HCEC 1CT (cell line): ENCODE measurements around the gene GLT6D1.

Source experiments
- DNase-seq: peaks from one replicate; pipeline ENCODE4 v3.0.0-alpha.2; 2017

The GLT6D1 gene

DNA sequence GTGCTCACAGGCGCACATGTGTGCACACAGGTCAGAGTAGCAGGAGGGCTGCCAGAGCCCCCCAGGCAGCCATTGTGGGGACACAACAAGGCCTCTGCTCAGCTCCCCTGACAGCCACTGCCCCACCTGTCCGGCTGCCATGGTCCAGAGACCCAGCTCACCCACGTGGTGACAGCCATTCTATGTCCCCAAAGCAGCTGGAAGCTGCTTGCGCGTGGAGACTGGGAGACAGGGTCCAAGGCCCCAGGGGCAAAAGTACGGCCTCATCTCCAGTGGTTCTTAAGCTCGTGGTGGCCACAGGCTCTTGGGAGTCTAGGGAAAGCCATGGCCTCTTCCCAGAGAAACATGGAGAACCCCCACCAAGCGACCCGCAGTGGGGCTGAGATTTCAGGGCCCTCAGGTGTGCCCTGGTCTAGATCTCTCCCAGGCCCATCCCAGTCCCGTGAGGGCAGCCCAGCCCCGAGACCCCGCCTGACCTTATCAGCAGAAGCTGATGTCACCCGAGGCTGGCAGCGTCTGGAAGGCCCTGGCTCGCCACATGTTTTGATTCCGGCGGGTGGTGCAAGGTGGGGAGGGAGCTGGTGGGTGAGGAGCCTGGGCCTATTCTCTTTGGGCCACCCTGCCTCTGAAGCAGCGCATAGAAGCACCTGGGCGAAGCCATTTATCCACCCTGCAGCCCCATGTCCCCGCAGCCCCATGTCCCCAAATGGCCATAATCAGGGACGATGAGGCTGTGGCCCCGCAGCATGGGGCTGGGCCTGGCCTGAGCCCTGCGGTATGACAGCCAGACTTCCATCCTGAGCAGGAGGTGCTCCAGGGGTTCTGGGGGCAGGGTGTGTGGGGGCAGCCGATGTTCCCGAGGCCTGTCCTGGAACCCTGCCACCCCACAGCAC, 31.7 kb downstream of the GLT6D1 start:
- DNase-seq = no peak

DNA sequence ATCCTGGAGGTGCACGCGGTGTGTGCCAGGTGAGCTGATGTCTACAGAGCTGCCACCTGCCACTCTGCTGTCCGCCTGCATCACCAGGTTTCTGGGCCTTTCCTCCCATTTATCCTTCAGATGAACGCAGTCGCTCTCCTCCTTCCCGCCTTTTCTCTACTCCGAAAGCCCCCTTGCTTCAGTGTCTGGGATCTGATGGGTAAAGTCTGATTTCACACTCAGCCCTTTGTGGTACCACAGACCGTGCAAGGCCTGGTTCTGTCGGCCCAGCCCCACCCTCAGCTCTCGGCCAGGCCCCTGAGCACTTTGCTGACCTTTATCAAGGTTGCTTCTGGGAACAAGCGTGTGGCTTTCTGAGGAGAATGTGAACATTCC, 32.5 kb downstream of the GLT6D1 start:
- no peak for DNase-seq

DNA sequence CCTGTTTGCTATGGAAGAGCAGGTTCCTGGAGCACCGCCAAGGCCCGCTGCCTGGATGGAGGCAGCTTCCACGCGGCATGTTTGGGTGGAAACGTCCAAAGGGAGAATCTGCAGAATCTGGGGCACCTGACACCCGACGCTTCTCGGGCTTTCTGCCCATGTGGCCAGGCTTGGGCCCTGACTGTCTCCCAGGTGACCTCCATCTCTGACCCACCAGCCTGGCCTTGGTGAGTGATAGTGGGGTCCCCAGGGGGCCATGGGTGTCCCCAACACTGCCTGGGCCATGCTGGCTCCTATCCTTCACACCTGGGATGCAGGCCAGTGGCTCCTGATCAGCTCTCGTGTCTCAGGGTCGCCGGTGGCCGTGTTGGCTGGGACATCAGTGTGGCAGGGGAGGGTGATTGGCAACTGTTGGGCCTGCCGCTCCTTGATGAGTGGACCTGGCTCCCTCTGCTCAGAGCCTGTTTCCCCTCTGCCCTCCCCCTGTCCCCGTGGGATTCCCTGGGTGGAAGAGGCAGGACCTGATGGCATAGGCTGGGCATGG, 34.0 kb downstream of the GLT6D1 start:
- DNase-seq = no peak

DNA sequence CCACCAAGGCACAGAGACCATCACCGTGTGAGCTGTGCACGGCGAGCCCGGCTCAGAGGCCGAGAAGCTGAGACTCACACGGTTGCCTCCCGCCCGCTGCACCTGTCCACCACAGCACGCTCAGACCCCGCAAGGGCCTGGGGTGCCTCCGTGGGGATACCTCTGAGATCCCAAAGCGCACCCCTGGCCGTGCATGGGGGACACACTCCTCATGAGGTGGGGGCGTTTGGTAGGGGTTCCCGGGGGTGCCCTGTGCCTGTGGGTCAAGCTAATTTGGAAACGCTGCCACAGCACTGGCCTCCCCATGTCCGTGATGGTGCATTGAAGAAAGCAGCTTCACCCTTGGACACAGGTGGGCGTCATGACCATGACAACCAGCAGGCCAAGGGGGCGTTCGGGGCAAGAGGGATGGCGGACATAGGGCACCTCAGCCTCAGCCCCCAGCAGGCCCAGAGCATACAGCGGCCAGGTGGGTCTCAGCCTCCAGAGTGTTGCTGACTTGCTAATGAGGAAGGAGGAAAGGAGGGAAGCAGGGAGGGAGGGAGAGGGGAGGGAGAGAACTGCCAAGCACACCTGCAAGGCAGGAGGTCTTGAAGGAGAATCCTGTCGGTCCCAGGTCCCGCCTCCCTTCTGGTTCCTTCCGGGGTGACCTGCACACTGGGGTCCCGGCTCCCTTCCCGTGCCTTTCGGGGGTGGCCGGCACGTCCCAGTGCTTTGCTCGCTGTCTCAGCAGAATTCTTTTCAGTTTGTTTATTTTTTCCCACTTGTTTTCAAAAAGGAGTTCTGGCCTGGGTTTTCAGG, 34.7 kb downstream of the GLT6D1 start:
- no peak for DNase-seq

DNA sequence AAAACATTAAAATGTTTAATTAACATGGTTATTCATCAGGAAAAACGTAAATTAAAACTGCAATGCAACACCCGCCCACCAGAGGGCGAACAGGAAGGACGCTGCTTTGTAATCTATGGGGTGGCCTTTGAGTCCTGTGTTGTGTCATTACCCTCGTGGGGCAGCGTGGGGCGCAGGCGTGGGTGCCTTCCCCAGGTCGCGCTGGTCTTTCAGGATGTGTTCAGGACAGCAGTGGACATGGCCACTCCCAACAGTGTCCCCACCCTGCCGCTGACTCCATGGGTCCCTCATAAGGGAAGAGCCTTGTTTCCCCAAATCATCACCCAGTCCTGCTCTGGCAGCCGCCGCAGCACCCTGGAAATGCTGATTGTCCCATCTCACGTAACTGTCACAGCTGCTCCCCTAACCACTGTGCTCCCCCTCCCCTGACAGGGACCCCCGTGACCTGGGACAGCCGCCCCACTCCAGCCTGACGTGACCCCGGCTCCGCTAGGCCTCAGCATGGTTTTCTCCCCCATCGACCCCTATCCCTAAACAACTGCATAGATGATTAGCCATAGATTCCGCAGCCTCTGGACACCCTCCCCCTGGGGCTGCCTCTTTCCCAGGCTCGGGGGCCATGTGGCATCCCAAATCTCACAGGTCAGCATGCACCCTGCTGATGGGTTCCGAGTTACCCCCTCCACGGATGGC, 36.4 kb downstream of the GLT6D1 start:
- peak; percentile 16 for DNase-seq

DNA sequence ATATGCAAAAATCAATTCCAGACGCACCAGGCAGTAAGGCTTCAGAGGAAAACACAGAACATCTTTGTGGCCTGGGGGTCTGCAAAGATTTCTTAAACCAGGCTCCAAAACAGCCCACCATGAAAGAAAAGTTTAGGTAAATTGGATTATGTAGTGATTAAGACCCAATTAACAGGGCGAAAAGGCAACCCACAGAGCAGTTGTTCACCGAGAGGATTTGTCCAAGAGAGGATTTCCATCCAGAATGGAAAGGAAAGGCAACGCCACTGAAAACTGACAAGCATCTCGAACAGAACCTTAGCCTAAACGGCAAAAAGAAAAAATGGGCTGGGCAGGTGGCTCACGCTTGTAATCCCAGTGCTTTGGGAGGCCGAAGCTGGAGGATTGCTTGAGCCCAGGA, 37.4 kb downstream of the GLT6D1 start:
- DNase-seq = no peak

DNA sequence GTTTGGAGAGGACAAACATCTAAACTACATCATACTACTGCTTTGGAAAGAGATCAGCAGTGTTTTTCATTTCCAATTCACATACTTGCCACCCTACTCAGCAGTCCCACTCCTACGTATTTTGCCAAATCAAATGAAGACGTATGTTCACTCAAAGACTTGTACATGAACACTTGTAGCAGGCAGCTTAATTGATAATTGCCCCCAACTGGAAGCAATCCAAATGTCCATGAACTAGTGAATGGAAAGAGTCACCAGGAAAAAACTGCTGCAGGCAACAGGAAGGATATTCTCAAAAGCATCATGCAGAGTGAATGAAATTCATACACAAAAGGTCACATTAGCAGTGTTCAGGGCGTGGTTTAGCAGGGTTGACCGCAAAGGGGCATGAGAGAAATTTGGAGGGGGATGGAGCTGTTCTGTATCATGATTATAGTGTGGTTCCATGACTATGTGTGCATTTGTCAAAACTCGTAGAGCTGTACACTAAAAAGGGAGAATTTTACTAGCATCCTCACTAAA, 39.0 kb downstream of the GLT6D1 start:
- no peak for DNase-seq

GRCh38 chr9:135596211-135596610, 43.1 kb downstream of the GLT6D1 start:
- DNase-seq = no peak

GRCh38 chr9:135592625-135593024, 46.7 kb downstream of the GLT6D1 start:
- DNase-seq = no peak

DNA sequence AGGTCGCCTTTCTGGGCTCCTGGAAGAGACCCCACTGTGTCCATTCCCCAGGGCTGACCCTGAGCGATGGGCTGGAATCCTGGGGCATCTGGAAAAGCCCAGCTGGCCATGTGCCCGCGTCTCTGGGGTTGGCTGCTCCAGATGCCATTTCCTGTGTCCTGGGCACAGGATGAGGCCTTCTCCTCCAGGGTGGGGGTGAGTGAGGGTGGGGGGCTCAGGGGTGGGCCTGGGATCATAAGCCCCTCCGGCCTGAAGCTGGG, 47.1 kb downstream of the GLT6D1 start:
- DNase-seq = no peak

DNA sequence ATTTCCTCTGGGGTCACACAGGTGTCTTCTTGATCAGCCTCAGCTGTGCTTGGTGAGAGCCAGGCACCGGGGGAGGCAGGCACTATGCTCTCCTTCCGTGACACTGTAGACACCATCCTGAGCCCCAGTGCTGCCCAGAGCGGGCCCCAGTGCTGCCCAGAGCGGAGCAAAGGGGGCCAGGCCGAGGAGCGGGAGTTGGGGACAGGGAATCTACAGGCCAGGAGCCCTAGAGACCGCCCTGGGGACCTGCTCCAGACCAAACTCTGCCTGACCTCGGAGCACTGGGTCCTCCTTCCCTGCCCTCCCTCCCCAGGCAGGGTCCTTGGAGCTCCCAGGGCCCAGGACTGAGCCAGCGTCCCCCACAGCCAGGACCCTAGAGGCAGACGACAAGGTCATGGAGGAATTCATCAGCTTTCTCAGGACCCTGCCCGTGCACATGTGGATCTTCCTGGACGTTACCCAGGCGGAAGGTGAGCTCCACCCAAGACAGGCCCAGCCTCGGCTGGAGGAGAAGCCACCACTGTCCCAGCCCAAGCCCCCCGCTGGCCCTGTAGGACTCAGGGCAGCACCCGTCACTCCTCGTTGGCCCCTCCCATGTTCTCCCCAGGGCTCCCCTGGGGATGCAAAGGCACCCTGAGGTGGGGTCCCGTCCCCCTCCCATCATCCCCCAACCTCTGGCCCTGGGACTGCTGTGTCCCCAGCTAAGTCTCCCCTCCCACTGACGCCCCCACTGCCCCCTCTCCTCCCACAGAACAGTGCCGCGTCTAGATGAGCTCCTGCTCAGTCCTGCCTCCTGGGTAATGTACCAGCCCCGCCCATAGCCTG, 47.6 kb downstream of the GLT6D1 start:
- no peak for DNase-seq

GRCh38 chr9:135590486-135591079, 48.8 kb downstream of the GLT6D1 start:
- no peak for DNase-seq

DNA sequence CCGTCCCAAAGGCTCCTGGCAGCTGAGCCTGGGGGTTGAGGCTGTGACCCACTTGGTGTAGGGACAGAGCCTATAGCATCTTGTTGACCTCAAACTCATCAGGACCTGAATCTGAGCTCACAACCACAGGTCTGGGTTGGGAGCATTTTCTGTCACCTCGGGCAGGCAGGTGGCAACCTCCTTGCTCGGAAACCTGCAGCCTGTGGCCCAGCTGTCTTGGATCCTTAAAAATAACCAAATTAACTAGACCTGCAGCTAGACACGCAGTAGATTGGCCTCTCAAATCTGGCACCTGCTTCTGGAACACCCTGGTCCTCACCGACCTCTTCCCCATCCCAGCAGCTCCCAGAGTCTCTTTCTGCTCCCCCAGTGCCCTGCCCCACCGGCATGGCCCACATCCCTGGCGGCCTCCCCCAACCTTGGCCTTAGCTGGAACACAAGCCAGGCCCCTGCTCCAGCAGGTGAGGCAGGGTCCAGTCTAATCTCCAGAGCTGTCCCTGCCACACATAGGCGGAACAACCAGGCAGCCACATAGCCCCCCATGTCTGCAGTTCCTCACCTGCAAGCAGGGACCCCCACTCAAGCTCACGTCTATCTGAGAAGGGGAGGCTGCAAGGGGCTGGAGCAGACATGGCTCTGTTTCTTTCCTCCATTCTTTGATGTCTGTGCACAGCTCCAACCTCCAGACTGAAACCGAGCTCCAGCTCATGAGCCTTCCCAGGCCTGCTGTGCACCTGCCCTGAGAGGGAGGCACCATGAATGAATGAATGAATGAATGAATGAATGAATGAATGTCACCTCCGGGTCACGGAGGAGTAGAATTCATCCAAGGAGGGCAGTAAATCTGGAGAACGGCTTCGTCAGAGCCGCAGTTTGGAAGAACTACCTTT, 49.5 kb downstream of the GLT6D1 start:
- no peak for DNase-seq

GRCh38 chr9:135588886-135589595, 50.3 kb downstream of the GLT6D1 start:
- DNase-seq = no peak

DNA sequence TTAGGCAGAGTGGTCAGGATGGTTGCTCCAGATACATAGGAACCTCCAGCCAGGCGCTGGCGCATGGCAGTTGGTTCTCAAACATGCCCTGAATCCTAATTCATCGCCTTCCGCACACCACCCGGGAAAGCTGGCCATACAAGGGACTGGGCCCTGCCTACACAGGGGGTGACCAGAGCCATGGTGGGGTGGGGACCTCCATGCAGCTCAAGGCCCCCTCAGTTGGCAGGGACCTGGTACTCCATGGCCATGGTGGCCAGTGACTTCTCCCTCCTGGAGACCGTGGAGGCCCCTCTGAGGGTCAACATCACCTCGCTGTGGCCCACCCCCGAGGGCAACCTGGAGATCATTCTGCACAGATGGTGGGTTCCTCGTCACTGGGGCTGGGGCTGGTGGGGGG, 51.0 kb downstream of the GLT6D1 start:
- no peak for DNase-seq

- DNase-seq = no peak
Measured at GRCh38 chr9:135587658-135588057, 51.7 kb downstream of the GLT6D1 start.

- DNase-seq = no peak
Measured at GRCh38 chr9:135586601-135587109, 52.7 kb downstream of the GLT6D1 start.

DNA sequence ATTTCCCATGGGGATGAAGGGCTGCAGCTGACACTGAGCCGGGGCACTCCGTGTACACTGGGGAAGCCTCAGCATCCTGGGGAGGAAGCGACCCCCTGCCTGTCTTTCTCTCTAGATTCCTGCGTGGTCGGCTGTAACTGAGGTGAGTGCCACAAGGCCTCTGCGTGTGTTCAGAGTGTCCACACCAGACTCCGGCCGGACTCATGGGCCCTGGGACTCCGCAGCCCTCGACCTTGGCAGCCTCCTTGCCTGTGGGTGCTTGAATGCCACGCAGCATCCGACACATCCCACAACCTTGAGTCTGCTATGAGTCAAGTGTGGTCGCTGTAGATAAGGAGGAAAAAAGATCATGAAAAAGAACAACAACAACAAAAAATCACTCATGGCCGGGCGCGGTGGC, 54.4 kb downstream of the GLT6D1 start:
- no peak for DNase-seq

GRCh38 chr9:135584371-135584770, 55.0 kb downstream of the GLT6D1 start:
- no peak for DNase-seq

- no peak for DNase-seq
Measured at GRCh38 chr9:135583688-135584011, 55.7 kb downstream of the GLT6D1 start.
